LNCaP clone FGC (cell line): Measurements from ENCODE around the gene KIF5C.

ENCODE experiments used
- DNase-seq: peaks from one replicate; pipeline ENCODE4 v3.0.0-alpha.2; 2011; ENCODE audit warnings: low read depth
- H3K4me3 ChIP-seq: 2 replicates; pipeline ENCODE4 v1.5.1; 2011; ENCODE audit warnings: mild to moderate bottlenecking, low read depth, low read length, control low read depth
- TF ChIP-seq, protein P1 (sequence below): IDR thresholded peaks from 2 replicates; pipeline ENCODE4 v1.5.1; 2012; ENCODE audit warnings: mild to moderate bottlenecking; ENCODE audit not compliant: control insufficient read depth, insufficient read depth; ENCODE audit errors: extremely low read depth

The KIF5C gene

DNA sequence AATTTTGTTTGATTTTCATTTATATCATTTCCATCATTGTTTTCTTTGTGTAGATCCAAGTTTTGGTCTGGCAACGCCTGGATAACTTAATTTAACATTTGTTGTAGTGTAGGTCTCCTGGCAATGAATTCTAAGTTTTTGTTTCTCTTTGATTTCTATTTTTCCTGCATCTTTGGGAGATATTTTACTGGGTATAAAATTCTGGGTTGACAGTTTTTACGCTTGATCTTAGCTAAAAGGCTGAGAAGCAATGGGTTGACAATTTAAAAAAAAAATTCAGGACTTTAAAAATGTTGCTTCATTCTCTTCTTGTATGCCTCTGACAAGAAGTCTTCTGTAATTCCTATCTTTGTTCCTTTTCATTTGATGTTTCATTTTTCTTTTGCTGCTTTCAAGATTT, 172.1 kb downstream of the KIF5C start:
- no peak for DNase-seq
- no peak overlapping the region for H3K4me3 ChIP-seq
- TF ChIP-seq, protein P1, sequence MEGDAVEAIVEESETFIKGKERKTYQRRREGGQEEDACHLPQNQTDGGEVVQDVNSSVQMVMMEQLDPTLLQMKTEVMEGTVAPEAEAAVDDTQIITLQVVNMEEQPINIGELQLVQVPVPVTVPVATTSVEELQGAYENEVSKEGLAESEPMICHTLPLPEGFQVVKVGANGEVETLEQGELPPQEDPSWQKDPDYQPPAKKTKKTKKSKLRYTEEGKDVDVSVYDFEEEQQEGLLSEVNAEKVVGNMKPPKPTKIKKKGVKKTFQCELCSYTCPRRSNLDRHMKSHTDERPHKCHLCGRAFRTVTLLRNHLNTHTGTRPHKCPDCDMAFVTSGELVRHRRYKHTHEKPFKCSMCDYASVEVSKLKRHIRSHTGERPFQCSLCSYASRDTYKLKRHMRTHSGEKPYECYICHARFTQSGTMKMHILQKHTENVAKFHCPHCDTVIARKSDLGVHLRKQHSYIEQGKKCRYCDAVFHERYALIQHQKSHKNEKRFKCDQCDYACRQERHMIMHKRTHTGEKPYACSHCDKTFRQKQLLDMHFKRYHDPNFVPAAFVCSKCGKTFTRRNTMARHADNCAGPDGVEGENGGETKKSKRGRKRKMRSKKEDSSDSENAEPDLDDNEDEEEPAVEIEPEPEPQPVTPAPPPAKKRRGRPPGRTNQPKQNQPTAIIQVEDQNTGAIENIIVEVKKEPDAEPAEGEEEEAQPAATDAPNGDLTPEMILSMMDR, result no peak

DNA sequence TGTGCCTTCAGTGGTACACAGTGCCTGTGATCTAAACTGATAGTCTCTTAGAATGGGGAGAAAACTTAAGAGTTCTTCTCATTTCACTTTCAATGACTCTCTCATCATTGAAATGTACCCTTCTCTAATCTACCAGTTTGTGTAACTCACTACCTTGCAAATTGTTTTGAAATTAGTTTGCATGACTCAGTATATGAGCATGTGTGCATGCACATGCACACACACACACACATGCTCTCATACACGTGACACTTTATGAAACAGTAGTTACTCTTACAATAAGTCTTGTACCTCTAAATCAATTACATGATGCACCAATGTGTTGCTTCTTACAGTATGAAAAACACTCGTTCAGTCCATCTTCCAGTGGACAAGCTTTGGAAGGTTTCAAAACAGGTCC, 174.1 kb downstream of the KIF5C start:
- DNase-seq, result no peak
- TF ChIP-seq, protein P1, result no peak
- no peak overlapping the region for H3K4me3 ChIP-seq

DNA sequence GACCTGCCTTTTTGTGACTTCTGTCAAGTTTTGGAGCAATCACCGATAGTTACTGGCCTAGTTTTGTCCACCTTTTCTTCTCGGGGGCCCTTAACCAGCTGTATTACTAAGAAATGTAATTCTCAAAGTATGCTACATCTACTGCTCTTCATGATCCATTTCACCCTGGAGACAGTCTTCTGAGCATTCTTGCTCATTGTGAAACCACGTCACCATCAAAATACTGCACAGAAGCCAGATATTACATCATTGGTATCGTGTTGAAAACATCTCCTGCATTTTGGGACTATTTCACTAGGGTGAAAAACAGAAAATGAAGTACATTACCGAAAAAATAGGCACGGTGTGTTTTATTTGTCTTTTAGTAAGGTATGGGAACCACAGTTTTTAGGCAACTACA, 175.2 kb downstream of the KIF5C start:
- no peak overlapping the region for H3K4me3 ChIP-seq
- TF ChIP-seq, protein P1, result no peak
- no peak for DNase-seq

DNA sequence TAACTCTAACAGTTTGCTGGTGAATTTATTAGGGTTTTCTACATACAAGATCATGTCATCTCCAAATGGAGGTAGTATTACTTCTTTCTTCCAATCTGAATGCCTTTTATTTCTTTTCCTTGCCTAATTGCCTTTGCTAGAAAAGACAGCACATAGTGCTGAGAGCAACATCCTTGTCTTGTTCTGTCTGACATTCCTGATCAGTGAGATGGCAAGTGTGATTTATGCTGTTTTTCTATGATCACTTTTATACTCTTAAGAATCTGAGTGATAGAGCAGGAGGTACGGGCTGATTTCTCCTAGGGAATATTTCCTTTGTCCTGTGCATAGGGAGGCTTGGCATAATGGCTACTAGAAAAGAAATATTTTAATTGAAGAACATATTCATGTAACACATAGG, 180.7 kb downstream of the KIF5C start:
- no peak for DNase-seq
- TF ChIP-seq, protein P1, result no peak

DNA sequence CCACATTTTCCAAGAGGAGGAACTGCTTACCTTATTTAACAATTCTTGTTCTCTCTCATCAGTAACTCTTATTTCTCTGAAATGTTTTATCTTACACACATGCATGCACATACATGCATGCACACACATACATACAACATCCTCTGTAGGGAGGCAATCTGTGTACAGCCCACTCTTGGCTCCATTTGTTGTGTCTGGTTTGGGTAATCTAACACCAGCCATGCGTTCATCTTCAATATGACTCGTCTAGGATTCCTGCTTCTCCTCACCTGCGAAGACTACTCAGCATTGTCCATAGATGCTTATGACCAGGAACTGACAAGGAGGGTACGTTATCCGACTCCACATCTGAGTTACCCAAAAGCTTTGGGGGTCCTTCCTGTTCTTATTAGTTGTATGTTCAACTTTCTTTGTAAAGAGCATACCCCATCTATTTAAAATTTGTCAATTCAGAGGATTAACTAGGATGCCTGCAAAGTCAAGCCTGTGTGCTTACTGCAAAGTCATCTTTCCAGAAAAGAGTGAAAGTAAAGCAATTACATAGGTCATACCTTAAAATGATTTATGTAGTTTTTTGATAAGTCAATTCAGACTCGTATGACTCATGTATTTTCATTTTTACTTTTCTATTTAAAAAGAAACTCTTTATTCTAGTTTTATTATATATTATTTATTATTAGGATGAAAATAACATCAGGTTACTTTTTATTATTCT, 181.7 kb downstream of the KIF5C start:
- DNase-seq, result no peak
- no peak overlapping the region for H3K4me3 ChIP-seq
- TF ChIP-seq, protein P1, result no peak

More for the DNA sequence above, 180.7 kb downstream of the KIF5C start:
- H3K4me3 ChIP-seq, result no peak overlapping the region

DNA sequence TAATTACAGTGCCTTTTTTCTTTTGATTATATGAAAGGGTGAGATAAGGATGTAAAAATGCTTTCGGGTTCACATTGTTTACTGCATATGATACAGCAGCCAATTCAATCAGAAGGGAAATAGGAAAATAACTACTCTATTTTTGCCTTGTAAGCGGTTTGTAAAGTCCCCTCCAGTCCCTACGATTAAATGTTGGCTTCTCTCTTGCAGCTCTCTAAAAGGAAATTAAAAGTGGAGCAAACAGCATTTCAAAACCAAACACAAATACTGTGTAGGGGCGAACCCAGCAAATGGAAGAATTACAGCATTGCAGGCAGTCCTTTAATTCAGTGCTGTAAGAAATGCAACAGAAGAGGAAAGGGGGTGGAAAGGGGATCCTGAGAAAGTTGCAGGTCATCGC, 182.4 kb downstream of the KIF5C start:
- no peak overlapping the region for H3K4me3 ChIP-seq
- TF ChIP-seq, protein P1, result no peak
- no peak for DNase-seq

DNA sequence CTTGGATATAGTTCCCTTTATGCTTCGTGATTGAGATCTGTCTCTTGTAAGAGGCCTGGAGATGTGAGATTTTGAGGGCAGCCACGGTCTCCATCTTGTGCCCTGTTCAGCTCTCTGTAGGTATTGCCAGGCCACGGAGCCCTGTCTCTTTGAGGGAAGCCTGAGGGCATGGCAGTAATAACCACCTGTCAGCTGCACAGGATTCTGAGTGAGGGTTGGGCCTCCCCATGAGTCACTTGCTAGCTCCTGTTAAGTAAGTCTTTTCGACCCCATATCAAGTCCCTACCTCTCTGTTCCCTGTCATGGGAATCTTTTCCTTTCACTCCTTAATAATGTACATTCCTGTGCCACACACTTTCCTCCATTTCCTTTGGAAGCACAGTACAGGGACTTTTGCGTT, 183.9 kb downstream of the KIF5C start:
- DNase-seq, result no peak
- no peak overlapping the region for H3K4me3 ChIP-seq
- TF ChIP-seq, protein P1, result no peak
